Measurements from ENCODE around the gene NUDT14.

Gene NUDT14

DNA sequence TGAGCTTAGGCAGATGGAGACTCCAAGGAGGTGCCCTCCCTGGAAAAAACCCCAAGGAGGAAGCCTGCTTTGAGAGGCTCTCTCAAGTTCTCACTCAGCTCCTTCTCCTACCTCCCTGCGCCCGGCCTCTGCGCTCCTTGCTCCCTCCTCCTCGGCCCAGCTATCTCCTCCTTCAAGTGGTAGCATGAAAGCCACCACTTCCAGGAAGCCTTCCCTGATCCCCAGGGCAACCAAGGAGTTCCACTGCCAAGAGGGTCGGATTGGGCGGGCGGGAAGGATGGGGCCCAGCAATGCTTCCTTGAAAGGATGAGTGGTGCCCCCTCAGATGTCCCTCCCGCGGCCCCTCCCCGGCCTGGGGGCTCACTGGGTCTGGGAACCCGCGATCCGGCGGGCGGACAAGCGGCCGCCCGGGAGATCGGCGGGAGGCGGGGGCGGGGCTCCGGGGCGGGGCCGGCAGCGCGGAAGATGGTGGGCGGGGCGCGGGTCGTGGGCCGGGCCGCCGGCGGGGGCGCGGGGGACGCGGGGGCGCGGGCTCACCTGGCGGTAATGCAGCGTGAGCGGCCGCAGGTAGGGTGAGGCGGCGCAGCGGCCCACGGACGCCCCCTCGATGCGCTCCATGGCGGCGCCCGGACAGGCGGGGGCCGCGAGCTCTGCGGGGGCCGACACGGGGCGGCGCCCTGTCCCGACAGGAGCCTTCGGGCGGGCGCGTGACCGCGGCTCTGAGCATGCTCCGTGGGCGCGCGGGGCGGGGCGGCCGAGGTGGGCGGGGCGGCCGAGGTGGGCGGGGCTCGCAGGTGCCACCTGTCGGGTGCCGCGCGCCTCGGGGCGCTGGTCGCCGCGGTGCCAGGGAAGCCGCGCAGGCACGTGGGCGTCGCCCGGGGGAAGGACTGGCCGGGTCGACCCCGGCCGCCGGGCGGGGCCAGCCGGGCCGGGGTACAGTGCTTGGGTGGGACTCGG, at the start of gene NUDT14:
Gene NUDT14, minus strand, starts transcription at position 721 of the 957 bp plus-strand sequence. Its CDS starts 103 bp downstream, at position 618.
- no peak for DNase-seq

DNA sequence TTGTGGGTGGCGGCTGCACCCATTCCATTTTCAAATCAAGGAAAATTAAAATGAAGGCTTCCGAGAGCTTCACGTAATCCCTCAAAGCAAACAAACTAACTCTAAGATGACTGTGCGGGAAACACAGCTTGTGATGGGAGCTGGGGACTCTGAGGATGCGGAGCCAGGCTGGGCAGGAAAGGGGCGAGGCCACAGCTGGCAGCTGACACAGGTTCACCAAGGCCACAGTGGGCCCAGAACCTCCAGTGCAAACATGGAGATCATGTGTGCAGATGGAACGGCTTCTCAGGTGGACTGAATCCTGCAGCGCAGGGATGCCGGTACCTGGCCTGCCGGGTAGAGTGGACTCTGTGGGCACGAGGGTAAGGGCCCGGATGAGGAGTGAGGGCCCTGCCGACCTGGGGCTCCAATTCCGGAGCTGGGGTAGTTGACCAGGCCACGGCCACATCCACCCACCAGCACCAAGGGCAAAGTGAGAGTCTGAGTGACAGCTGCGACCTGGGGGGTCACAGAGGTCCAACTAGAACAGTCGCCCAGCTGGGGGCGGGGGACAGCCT, 48.1 kb upstream of the NUDT14 start:
- DNase-seq: no peak

DNA sequence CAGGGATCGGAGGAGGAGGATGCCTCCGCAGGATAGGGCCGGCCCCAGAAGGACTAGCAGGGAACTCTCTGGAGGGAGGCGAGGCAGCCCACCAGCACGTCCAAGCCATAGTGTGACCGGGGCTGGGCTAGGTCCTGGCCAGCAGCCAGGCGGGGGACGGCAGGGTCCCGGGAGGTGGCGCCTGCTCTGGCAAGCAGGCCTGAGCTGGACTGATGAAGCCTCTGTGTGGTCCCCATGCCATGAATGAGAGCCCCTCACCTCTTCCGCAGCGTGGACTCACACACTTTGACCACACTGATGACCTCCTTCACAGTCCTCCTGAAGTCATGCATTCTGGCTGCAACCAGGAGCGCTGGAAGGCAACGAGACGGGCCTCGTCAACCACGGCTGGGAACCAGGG, 47.5 kb upstream of the NUDT14 start:
- DNase-seq: no peak

DNA sequence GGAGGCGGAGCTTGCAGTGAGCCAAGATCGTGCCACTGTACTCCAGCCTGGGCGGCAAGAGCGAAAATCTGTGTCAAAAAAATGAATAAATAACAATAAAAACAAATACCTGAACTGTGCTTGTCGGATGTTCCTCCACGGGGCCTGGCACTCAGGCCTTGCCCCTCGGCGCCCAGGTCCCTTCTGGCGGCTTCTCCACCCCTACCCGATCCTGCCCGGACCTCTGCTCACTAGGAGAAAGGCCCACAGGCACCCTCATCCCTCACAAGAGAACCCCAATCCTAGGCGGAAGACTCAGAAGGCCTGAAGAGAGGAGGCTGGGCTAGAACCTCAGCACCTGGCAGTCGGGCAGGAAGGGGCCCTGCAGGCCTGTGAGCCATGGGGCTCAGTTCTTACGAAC, 46.2 kb upstream of the NUDT14 start:
- no peak for DNase-seq

DNA sequence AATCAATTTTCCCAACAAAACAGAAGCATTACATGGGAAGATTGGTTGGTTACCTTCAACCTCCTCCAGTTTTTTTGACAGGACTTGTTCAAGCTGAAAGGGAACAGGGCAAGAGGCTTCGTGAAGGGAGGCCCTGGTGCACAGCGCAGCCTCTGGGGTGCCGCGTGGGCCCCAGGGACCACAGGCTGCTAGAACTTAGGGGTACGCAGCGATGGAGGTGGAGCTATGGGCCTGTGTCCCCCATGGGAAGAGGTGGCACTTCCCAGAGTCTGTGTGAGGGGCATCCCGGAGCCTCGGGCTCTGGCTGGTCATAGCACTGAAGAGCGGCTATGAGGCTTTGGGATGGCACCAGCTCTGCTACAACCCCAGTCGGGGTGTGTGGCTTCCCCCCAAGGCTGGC, 45.1 kb upstream of the NUDT14 start:
- DNase-seq: no peak

DNA sequence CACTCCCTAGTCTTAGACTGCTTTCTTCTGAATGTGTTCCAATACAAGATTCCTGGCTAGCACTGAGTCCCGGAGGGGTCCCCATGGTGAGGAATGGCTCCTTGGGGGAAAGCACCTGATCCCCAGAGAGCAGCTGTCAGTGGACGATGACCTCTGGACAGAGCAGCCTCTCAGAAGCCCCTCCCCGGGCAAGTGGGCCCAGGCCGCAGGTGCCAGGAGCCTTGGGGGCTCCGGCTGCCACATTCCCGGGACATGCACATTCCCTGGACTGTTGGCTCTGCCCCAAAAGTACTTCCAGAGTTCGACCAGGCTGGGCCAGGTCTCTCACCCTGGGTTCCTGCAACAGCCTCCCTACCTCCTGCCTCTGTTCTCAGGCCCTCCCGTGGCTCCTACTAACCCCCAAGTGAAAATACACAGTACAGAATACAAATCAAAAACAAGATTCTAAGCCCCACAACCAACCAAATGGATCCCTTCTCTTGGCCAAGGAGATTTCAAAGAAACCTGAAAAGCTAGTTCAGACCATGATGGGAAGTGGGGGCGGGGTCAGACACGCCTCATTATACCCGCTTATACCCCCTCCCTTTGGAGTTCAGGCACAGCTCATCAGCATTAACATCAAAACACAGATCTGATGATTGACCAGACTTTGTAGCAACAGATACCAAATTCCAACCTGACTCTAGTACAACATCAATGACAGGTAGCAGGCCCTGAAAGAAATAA, 43.9 kb upstream of the NUDT14 start:
- no peak for DNase-seq

DNA sequence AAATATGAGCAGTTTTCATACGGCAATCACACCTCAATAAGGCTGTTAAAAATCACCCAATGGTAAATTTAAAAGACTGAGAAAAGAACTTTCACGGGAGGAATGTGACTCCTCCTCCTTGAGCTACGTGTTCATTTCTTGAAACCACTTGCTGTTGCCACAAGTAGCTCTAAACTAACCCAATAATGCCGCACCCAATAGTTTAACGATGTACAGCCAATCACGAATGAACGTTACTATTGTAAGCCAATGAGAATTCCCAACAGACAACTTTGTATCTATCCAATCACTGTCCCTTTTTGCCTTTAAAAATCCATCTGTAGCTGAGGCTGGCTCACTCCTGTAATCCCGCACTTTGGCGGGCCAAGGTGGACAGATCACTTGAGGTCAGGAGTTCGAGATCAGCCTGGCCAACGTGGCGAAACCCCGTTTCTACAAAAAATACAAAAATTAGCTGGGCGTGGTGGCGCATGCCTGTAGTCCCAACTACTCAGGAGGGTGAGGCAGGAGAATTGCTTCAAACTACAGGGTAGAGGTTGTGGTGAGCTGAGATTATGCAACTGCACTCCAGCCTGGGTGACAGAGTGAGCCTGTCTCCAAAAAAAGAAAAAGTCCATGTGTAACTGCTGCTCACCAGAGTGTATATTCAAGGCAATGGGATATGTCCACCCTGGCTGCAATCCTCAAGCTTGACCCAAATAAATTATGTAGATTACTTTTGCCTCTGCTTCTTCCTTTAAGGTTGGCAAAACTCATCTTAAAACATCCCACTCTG, 42.8 kb upstream of the NUDT14 start:
- DNase-seq: no peak

DNA sequence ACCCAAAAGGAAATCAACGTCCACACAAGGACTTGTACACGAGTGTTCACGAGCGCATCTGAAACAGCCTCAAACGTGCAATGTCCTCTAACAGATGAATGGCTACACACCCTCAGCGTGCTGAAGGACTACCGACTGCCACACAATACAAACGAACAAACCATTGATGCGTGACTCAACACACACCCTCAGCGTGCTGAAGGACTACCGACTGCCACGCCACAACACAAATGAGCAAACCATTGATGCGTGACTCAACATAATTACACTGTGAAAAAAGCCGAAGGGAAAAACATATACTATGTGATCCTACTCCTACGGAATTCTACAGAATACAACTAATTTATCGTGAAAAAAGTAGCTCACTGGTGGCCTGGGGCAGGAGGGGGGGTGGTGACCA, 42.1 kb upstream of the NUDT14 start:
- DNase-seq: no peak

DNA sequence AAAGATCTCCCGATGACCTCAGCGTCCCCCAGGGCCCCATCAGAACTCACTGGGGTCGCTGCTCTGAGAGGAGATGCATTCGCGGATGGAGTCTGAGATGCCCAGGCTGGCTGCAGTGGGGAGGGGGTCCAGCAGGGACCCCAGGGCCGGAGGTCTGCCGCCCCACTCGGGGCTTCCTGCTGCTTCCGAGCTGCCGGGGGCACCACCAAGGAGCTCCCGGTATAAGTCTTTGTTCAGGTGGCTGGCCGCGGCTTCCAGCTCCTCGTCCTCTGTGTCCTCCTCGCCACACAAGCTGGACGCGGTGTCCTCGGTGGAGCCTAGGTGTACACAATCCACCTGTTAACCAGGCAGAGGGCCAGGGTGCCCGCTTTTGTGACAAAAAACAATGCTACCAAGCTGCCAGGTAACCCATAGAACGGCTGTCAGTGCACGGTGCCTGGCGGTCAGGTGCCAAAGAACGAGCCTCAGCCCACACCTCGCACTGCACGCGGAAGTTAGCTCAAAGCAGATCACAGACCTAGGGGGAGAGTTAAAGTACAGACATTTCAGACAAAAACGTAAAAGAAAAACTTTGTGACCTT, 40.6 kb upstream of the NUDT14 start:
- no peak for DNase-seq

DNA sequence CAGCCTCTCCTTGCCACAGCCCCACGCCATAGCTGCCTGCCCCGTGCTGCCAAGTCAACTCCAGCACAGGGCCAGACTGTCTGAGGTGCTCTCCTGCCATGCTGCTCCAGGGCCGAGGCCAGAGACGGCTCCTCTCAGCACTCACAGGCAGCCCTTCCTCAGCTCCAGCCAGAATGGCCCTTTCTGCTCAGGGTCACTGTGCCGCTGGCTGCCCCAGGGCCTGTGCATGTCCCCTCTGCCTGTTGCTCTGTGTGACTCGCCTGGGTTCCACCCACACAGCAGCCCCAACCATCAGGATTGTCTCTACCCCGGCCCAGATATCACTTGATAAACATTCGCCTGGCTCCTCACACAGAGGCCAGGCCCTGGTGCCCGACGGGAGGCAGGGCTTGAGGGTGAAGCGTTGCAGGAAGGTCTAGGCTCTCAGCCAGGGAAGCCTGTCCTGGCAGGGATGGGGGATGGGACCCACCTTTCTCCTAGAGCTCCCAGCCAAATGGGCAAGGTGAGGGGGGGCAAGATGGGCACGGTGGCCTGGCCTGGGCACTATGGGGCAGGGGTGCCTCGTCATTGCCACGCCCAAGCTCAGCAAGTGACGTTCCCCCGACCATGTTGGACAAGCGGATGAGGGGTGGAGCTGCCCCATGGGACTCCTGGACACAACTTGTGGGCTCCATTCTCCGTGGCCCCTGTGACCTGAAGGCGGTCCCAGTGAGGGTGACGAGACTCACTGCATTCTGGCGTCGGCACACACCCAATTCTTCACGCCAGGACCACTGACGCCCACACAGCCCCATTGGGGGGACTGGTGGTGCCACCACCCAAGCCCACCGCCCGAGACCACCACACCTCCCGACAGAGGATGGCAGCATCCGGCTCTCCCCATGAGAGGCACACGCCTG, 39.8 kb upstream of the NUDT14 start:
- no peak for DNase-seq

DNA sequence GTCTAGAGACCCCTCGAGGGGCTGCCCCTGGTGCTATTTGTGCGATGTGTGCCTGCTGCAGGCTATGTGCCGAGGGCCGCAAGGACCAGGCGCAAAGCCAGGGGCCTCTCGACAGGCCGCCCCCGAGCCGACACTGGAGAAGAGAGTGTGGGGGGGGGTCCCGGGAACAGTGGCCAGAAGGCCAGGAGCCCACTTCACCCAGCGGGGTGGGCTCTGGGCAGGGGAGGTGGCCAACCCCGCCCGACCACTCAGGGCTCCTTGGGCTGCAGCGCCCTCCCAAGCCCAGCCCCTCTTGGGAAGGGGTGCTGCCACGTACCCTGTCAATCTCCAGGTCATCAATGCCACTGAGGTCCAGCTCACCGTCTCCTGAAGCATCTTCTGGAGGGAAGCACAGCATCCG, 38.6 kb upstream of the NUDT14 start:
- DNase-seq: no peak

DNA sequence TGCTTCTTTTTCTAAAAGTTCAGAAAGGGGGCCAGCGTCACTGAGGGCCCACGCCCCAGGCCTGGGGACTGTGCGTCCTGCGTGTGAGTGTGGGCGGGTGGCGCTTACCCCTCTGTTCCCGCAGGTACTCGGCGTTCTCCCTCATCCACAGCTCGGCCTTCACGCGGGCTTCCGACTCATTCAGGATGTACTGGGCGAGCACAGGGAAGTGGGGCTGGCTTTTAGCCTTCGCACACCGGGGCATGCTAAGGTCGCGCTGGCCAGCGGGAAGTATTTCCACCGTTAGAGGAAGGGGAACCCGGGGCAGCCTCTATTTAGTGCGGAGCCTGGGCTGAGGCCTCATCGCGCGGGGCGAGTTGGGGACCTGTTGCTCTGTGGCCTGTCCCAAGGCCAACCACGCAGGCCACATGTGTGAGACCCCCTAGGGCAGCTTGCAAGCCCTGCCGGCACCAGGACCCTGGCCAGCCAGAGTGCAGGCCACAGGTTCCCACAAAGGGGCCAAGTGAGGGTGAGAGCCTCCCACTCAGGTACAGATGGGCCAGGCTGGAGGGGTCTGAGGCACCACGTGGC, 38.0 kb upstream of the NUDT14 start:
- no peak for DNase-seq

DNA sequence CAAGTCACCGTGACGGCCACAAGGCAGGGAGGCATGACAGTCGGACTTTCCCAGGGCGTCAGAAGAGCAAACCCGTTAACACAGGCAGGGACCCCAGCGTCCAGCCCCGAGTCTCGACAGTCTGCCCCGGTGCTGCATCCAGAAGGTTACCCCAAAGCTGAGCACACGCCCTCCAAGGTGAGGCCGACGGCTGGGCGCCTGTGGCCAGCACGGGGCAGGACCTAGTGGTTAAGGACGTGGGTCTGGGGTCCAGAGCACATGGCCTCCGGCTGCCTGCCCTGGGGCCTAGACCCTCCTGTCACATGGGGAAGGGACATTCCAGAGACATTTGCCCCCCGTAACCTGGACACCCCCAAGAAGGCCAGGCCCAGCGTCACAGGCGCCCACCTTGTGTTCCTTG, 37.5 kb upstream of the NUDT14 start:
- no peak for DNase-seq

DNA sequence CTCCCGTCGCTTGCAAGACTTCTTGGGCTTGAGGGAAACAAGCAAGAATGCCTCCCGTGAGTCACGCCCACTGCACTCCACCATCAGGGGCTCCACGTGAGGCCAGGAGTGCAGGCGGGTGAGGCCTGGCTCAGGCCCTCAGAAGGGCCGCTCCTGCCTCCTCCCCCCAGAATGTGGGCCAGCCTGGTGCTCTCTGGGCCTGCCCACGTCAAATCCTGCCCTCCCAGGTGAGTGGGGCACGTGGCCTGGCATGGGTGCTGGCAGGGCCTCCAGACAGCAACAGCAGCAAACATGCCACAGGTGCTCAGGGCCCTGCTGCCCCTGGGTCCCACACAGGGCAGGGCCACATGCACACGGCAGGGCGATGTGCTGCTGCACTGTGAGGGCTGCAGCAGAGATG, 36.7 kb upstream of the NUDT14 start:
- DNase-seq: no peak

DNA sequence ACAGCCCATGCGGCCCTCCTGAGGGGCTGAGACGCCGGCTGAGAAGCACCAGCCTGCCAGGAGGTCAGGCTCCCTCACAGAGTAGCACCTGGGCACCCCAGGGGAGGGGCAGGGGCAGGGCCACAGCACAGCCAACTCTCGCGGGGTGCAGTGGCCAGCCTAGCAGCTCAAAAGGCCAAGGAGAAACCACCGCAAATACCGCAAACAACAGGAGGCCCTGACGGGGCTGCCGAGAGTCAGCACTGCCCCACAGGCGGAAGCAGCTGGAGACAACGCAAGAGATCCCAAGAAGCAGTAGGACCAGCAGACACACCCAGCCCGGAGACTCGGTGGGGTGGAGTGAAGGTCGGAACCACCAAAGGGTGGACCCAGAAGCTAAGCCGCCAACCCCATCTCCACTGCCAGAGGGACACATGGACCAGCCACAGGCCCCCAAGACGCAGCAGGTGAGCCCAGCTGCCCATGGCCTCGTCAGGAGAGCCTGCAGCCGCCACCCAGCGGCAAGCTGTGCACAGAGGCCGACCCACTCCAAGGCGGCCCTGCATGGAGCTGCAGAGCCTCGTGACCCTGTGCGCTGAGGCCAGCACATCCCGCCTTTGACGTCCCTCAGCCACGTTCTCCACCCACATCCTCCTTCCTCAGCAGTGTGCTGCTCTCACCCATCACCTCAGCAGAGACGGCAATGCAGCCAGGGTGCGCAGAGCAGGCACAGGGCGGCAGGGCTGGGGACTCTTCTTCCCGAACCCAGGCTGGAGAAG, 35.6 kb upstream of the NUDT14 start:
- no peak for DNase-seq

DNA sequence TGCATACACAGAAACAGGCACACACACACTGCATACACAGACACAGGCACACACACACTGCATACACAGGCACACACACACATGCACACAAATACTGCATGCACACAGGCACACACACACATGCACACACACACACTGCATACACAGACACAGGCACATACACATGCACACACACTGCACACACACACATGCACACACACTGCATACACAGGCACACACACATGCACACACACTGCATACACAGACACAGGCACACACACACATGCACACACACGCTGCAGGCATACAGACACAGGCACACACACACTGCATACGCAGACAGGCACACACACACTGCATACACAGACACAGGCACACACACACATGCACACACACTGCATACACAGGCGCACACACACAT, 34.5 kb upstream of the NUDT14 start:
- no peak for DNase-seq

DNA sequence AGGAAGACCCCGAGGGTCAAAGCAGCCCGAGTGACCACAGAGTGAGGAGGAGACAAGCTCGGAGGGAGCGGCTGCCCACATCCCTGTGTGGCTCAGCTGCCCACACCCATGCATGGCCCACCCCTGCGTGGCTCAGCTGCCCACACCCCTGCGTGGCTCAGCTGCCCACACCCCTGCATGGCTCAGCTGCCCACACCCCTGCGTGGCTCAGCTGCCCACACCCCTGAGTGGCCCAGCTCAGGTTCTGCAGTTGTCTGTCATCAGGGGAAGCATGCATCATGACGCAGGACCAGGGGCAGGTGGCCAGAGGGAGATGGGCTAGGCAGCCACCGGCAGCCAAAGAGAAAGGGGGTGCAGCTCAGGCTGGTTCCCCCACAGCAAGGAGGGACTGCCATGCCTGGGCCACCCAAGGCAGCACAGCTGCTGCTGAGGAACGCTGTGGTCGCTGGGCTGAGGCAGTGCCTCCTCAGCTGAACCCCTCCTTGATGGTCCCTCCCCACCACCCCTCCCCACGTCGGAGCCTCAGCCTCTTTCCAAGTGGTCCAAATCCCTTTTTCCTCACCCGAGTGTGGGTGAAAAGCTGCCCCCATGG, 33.3 kb upstream of the NUDT14 start:
- no peak for DNase-seq

DNA sequence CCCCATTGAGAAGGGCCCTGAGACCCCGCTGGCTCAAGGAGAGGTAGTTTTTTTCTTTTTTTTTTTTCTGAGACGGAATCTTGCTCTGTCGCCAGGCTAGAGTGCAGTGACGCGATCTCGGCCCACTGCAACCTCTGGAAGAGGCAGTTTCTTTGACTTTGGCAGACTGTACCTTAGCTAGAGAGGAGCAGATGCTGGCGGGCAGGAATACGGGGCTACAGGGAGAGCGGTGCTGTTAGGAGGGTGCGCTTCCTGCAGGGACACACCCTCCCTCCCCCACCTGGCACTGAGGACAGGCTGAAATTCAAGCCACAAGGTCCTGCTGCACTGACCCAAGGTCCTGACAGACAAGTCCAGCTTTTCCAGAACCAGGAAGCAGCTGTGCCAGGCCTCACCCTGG, 32.2 kb upstream of the NUDT14 start:
- DNase-seq: no peak

DNA sequence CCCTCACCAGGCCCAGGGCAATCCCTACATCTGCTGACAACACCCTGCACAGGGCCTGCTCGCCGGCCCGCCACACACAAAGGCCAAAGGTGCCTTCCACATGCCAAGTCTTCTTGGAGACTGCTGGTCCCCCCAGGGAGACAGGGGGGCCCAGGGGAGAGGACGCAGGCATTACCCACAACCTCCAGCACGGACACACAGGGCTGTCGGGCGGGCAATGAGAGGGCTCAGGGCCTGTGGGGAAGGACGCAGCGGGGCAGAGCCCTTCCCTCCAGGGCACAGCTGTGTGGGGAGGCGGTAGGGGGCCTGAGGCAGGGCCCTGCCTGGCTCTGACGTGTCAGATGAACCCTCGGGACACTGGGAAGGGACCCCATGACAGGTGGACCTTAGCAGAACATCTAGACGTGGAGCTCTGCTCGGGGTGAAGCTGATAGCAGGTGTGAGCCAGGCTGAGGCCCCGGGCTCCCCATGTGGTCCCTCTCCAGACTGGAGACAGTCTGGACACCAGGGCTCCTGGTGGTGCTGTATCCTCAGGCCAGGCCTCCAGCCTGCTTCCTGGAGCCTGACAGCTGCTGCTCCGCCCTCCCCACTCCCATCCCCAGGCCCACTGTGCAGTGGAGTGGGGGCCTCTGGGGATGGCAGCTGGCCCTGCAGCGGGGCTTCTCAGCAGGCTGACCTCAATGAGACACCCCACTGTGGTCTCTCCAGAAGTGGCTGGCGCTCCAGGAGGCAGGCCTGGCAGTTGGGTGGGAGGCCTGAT, 31.6 kb upstream of the NUDT14 start:
- DNase-seq: no peak
